Dendritic cell treated with granulocyte-macrophage colony-stimulating factor and Interleukin-4, amounts not matched to agents 40 ng/mL and 50 ng/mL, for 4 days (primary cell): Measurements from ENCODE around the gene MIER2.

Experiments used
- H3K27ac Mint-ChIP-seq: one replicate; pipeline ENCODE4 v1.8.0; 2022; ENCODE audit warnings: mild to moderate bottlenecking, mixed read lengths
- H3K27me3 Mint-ChIP-seq: one replicate; pipeline ENCODE4 v1.8.0; 2022; ENCODE audit warnings: mild to moderate bottlenecking, mixed read lengths
- H3K36me3 Mint-ChIP-seq: one replicate; pipeline ENCODE4 v1.8.0; 2022; ENCODE audit warnings: low read depth, mixed read lengths
- H3K4me1 Mint-ChIP-seq: one replicate; pipeline ENCODE4 v1.8.0; 2022; ENCODE audit warnings: low read depth, mixed read lengths
- H3K4me3 Mint-ChIP-seq: one replicate; pipeline ENCODE4 v1.8.0; 2022; ENCODE audit warnings: mild to moderate bottlenecking, moderate library complexity, mixed read lengths
- H3K9me3 Mint-ChIP-seq: one replicate; pipeline ENCODE4 v1.8.0; 2022; ENCODE audit warnings: mixed read lengths
- intact Hi-C: fragments of 100-400 bp; cut with micrococcal nuclease; formaldehyde crosslinking; loops from one replicate; pipeline ENCODE4 v1.15.0; 2022

The MIER2 gene

GRCh38 chr19:308471-309205, 36.0 kb downstream of the MIER2 start:
- no peak overlapping the region for H3K27ac Mint-ChIP-seq
- no peak overlapping the region for H3K4me3 Mint-ChIP-seq
- no peaks in the 10 kb centered on the region for H3K4me1 Mint-ChIP-seq
- H3K36me3 Mint-ChIP-seq: peaks cover 83% of the 10 kb centered on the region
- intact Hi-C loops: no loop called here
- no peaks in the 10 kb centered on the region for H3K27me3 Mint-ChIP-seq
- H3K9me3 Mint-ChIP-seq: no peaks in the 10 kb centered on the region

- H3K27ac Mint-ChIP-seq: no peak overlapping the region
- H3K4me3 Mint-ChIP-seq: no peak overlapping the region
- no peaks in the 10 kb centered on the region for H3K27me3 Mint-ChIP-seq
- no peaks in the 10 kb centered on the region for H3K4me1 Mint-ChIP-seq
- no peaks in the 10 kb centered on the region for H3K9me3 Mint-ChIP-seq
- intact Hi-C loops: no loop called here
- H3K36me3 Mint-ChIP-seq: peaks cover 77% of the 10 kb centered on the region
Observed at GRCh38 chr19:307793-308420, 36.7 kb downstream of the MIER2 start.

GRCh38 chr19:307111-307531, 37.5 kb downstream of the MIER2 start:
- no peaks in the 10 kb centered on the region for H3K9me3 Mint-ChIP-seq
- peaks cover 76% of the 10 kb centered on the region for H3K36me3 Mint-ChIP-seq
- no peak overlapping the region for H3K27ac Mint-ChIP-seq
- no peaks in the 10 kb centered on the region for H3K27me3 Mint-ChIP-seq
- H3K4me1 Mint-ChIP-seq: no peaks in the 10 kb centered on the region
- no peak overlapping the region for H3K4me3 Mint-ChIP-seq
- intact Hi-C loops: no loop called here

GRCh38 chr19:306151-306900, 38.3 kb downstream of the MIER2 start:
- Mint-ChIP-seq H3K27ac (no peak overlapping the region), H3K4me3 (no peak overlapping the region), H3K9me3 (no peaks in the 10 kb centered on the region), H3K36me3 (peaks cover 68% of the 10 kb centered on the region), H3K4me1 (no peaks in the 10 kb centered on the region), H3K27me3 (no peaks in the 10 kb centered on the region)
- intact Hi-C loops: no loop called here

DNA sequence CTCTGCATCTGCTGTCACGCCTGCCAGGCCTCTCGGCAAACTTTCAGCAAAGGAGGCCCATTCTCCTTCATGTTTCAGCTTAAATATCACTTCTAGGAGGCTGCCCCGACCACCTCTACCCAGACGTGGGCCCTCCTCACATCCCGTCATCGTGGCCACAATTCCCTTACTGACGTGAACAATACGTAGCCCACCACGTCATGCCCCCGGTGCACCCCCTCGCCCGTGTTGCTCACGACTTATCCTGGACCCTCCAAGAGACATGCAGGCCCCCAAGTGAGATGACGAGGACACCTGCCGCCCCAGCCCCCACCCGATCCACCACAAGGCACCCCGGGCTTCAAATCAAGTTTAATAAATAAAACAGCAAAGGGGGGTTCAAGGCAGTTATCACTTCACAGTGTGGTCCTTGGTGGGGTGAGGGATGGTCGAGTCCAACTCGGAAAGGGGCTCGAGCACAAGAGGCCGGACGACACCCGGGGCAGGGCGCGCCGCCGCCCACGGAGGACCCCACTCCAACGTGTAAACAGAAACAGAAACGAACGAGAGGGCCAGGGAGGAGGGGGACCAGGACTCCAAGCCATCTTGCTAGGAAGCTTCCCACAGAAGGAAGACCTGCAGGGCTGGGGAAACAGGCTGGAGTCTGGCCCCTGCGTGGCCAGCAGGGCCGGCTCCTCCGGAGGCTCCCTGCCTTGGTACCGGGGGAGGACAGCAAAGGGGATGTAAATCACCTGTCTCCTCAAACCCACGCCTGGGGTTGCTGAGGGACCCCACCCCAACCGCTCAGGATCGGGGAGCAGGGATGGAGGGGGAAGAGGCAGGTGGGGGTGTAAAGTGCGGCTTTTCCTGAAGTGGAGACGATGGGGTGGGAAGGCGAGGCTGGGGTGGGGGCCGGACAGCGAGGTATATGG, 39.1 kb downstream of the MIER2 start:
- intact Hi-C loops: no loop called here
- Mint-ChIP-seq H3K36me3 (peaks cover 60% of the 10 kb centered on the region), H3K4me3 (no peak overlapping the region), H3K27me3 (no peaks in the 10 kb centered on the region), H3K27ac (no peak overlapping the region), H3K9me3 (no peaks in the 10 kb centered on the region), H3K4me1 (no peaks in the 10 kb centered on the region)

DNA sequence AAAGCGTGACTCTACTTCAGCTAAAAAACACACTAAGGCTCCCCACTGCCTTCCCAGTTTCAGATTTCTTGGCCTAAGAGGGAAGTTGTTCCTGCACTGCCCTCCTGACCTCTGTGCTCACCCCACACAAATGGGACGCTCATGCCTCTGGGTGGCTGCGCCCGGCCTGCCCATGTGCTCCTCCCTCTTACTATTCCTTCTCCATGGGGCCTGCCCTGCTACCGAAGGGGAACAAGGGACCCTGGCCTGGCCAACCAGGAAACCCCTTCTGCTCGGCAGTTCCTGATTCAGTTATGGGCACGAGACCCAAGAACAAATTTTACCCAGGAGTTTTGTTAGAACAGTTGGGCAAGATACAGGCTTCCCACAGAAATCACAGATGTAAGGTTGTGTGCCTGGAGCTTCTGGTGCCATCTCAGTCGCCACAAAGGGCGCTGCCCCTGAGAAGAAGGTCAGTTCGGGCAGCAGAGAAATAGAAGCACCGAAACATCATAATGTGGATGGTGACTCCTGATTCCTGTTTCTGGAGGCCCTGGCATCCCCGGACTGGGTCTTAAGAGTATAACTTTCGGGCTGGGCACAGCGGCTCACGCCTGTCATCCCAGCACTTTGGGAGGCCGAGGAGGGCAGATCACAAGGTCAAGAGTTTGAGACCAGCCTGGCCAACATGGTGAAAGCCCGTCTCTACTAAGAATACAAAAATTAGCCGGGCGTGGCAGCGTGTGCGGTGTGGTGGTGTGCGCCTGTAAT, 47.9 kb downstream of the MIER2 start:
- intact Hi-C loops: no loop called here
- H3K36me3 Mint-ChIP-seq: no peaks in the 10 kb centered on the region

GRCh38 chr19:295687-296370, 48.8 kb downstream of the MIER2 start:
- Mint-ChIP-seq H3K4me3 (peak overlapping the region; percentile 4), H3K4me1 (peaks cover 32% of the 10 kb centered on the region), H3K9me3 (no peaks in the 10 kb centered on the region), H3K36me3 (no peaks in the 10 kb centered on the region), H3K27me3 (peaks cover 41% of the 10 kb centered on the region), H3K27ac (peak overlapping the region; percentile 66)
- intact Hi-C loops: no loop called here

More for the DNA sequence above, 47.9 kb downstream of the MIER2 start:
- H3K4me3 Mint-ChIP-seq: peak overlapping the region; percentile 4
- no peaks in the 10 kb centered on the region for H3K9me3 Mint-ChIP-seq
- peak overlapping the region; percentile 66 for H3K27ac Mint-ChIP-seq
- H3K27me3 Mint-ChIP-seq: peaks cover 38% of the 10 kb centered on the region
- peaks cover 32% of the 10 kb centered on the region for H3K4me1 Mint-ChIP-seq

GRCh38 chr19:294946-295686, 49.5 kb downstream of the MIER2 start:
- H3K4me1 Mint-ChIP-seq: peaks cover 32% of the 10 kb centered on the region
- H3K9me3 Mint-ChIP-seq: no peaks in the 10 kb centered on the region
- H3K4me3 Mint-ChIP-seq: no peak overlapping the region
- no peak overlapping the region for H3K27ac Mint-ChIP-seq
- intact Hi-C loops: no loop called here
- H3K36me3 Mint-ChIP-seq: no peaks in the 10 kb centered on the region
- H3K27me3 Mint-ChIP-seq: peaks cover 47% of the 10 kb centered on the region

DNA sequence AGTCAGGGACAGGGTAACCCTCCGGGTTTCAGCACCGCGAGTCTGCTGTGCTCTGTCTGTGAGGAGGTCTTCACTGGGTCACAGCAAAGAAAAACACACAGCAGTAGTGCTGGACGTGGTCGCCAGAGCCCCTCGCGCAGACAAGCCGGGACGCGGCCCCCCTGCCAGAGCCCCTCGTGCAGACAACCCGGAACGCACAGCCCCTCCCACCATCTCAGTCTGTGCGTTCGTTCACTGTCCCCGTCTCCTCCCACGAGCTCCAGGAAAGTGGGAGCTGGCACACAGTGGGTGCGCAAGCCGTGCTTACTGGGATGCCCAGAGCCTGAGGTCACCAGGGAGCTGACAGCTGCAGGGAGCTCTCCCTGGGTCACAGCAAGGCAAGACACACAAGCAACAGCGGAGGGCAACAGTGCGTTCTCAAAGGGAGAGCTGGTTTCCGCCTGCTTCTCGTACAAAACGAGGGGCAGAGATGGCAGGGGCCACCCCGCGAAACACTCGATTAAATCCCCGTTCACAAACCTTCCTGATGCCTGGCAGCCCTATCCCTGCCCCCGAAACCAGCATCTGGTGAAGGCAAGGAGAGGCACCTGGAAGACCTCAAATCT, 50.2 kb downstream of the MIER2 start:
- intact Hi-C loops: no loop called here
- H3K4me3 Mint-ChIP-seq: no peak overlapping the region

GRCh38 chr19:293436-294110, 51.0 kb downstream of the MIER2 start:
- Mint-ChIP-seq H3K27me3 (peaks cover 62% of the 10 kb centered on the region), H3K4me1 (peaks cover 32% of the 10 kb centered on the region)

More for the DNA sequence above, 50.2 kb downstream of the MIER2 start:
- H3K4me1 Mint-ChIP-seq: peaks cover 32% of the 10 kb centered on the region
- H3K27me3 Mint-ChIP-seq: peaks cover 54% of the 10 kb centered on the region
- no peak overlapping the region for H3K27ac Mint-ChIP-seq
- no peaks in the 10 kb centered on the region for H3K9me3 Mint-ChIP-seq
- no peaks in the 10 kb centered on the region for H3K36me3 Mint-ChIP-seq

GRCh38 chr19:292951-293350, 51.6 kb downstream of the MIER2 start:
- intact Hi-C loops: no loop called here
- Mint-ChIP-seq H3K27me3 (peaks cover 67% of the 10 kb centered on the region), H3K9me3 (no peaks in the 10 kb centered on the region), H3K4me3 (no peak overlapping the region), H3K4me1 (peaks cover 32% of the 10 kb centered on the region), H3K27ac (no peak overlapping the region), H3K36me3 (no peaks in the 10 kb centered on the region)

More at GRCh38 chr19:293436-294110, 51.0 kb downstream of the MIER2 start:
- no peaks in the 10 kb centered on the region for H3K36me3 Mint-ChIP-seq
- intact Hi-C loops: no loop called here
- no peak overlapping the region for H3K4me3 Mint-ChIP-seq
- no peak overlapping the region for H3K27ac Mint-ChIP-seq
- no peaks in the 10 kb centered on the region for H3K9me3 Mint-ChIP-seq
